Endothelial cell (in vitro differentiated cells): ENCODE results near the gene RACK1. TPM values are rescaled to one million over a fixed set of nuclear protein-coding genes. Genes with fewer than 3 reads are reported as not detected.

ENCODE experiments used
- DNase-seq: peaks from one replicate; pipeline ENCODE4 v3.0.0; 2021; ENCODE audit warnings: low spot score
- H3K27ac Mint-ChIP-seq: one replicate; pipeline ENCODE4 v1.8.0; 2021; ENCODE audit warnings: mixed read lengths, inconsistent platforms; ENCODE audit not compliant: unreplicated experiment
- H3K27me3 Mint-ChIP-seq: one replicate; pipeline ENCODE4 v1.8.0; 2021; ENCODE audit warnings: mild to moderate bottlenecking, moderate library complexity, mixed read lengths, inconsistent platforms; ENCODE audit not compliant: unreplicated experiment
- H3K36me3 Mint-ChIP-seq: one replicate; pipeline ENCODE4 v1.8.0; 2021; ENCODE audit warnings: mild to moderate bottlenecking, low read depth, mixed read lengths, inconsistent platforms; ENCODE audit not compliant: unreplicated experiment
- H3K4me1 Mint-ChIP-seq: one replicate; pipeline ENCODE4 v1.8.0; 2021; ENCODE audit warnings: mild to moderate bottlenecking, mixed read lengths, inconsistent platforms; ENCODE audit not compliant: unreplicated experiment
- H3K4me3 Mint-ChIP-seq: one replicate; pipeline ENCODE4 v1.8.0; 2021; ENCODE audit warnings: mild to moderate bottlenecking, mixed read lengths, inconsistent platforms; ENCODE audit not compliant: unreplicated experiment
- H3K9me3 Mint-ChIP-seq: one replicate; pipeline ENCODE4 v1.8.0; 2021; ENCODE audit warnings: mixed read lengths, inconsistent platforms; ENCODE audit not compliant: unreplicated experiment
- CTCF ChIP-seq: fragments of 200-600 bp; sonication (generic); IDR thresholded peaks from one replicate; pipeline ENCODE4 v1.5.0; 2021; ENCODE audit warnings: antibody characterized with exemption; ENCODE audit not compliant: unreplicated experiment
- total RNA-seq: library from RNA; stranded (reverse); fragmentation: NEBNext Ultra II Directional; extraction: Animal tissue kit (Norgen Biotek cat#: 25700); gene quantifications from one replicate; pipeline ENCODE4 v1.2.1, GENCODE V29; 2021; ENCODE audit not compliant: unreplicated experiment

The RACK1 gene
- total RNA-seq, 1 donor from 2014 or later: 2,232 TPM

- Mint-ChIP-seq H3K4me1 (peaks cover 24% of the 10 kb centered on the region), H3K27ac (no peak overlapping the region), H3K4me3 (no peak overlapping the region), H3K9me3 (no peaks in the 10 kb centered on the region), H3K27me3 (peaks cover 42% of the 10 kb centered on the region), H3K36me3 (peaks cover 21% of the 10 kb centered on the region)
- no peak for TF ChIP-seq CTCF
- DNase-seq: no peak
These were observed 40.0 kb downstream of the RACK1 start for GRCh38 chr5:181203777-181204112.

DNA sequence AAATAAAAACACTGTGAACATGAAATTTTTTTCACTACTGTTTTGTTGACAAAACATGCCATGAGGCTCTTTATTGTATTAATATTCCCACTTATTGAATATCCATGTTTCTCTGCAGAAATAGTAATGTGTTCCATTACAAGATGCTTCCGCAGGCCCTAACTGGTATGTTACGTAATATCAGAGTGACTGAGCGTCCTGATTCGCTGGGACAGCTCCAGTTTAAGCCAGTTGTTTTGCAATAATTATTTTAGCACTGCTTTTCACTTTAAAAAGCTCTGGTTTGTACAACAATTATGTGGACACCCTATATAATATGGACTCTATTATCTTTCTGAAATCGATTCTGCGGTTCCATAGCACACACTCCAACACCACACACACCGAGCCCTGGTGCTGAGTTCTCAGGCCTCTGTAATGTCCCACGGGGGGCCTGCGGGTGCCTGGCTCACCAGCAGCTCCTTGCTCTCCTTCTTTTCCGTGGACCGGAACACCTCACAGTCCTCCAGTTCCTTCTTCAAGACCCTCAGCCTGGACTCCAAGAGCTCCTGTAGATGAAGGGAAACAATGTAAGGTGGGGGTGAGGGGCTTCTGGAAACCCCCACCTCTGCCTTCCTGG lies 40.5 kb downstream of the RACK1 start:
- Mint-ChIP-seq H3K36me3 (peaks cover 21% of the 10 kb centered on the region), H3K4me1 (peaks cover 27% of the 10 kb centered on the region), H3K27me3 (peaks cover 44% of the 10 kb centered on the region), H3K27ac (no peak overlapping the region), H3K9me3 (no peaks in the 10 kb centered on the region), H3K4me3 (no peak overlapping the region)
- no peak for DNase-seq
- TF ChIP-seq CTCF: no peak

GRCh38 chr5:181200816-181201215 lies 42.9 kb downstream of the RACK1 start:
- no peak overlapping the region for H3K4me3 Mint-ChIP-seq
- H3K27me3 Mint-ChIP-seq: peaks cover 25% of the 10 kb centered on the region
- H3K4me1 Mint-ChIP-seq: peaks cover 13% of the 10 kb centered on the region
- peaks cover 5% of the 10 kb centered on the region for H3K36me3 Mint-ChIP-seq
- no peak overlapping the region for H3K27ac Mint-ChIP-seq
- no peak for DNase-seq
- H3K9me3 Mint-ChIP-seq: no peaks in the 10 kb centered on the region
- no peak for TF ChIP-seq CTCF

- peaks cover 3% of the 10 kb centered on the region for H3K36me3 Mint-ChIP-seq
- TF ChIP-seq CTCF: no peak
- peaks cover 21% of the 10 kb centered on the region for H3K27me3 Mint-ChIP-seq
- H3K27ac Mint-ChIP-seq: no peak overlapping the region
- no peak overlapping the region for H3K4me3 Mint-ChIP-seq
- no peak for DNase-seq
- H3K4me1 Mint-ChIP-seq: peaks cover 9% of the 10 kb centered on the region
- H3K9me3 Mint-ChIP-seq: no peaks in the 10 kb centered on the region
These were observed 43.6 kb downstream of the RACK1 start for GRCh38 chr5:181199881-181200638.

- Mint-ChIP-seq H3K36me3 (peaks cover 3% of the 10 kb centered on the region), H3K4me1 (peaks cover 9% of the 10 kb centered on the region), H3K27ac (no peak overlapping the region), H3K9me3 (no peaks in the 10 kb centered on the region), H3K4me3 (no peak overlapping the region), H3K27me3 (peaks cover 22% of the 10 kb centered on the region)
- no peak for DNase-seq
- no peak for TF ChIP-seq CTCF
These were observed 44.7 kb downstream of the RACK1 start for GRCh38 chr5:181198905-181199519.
